MCF 10A (cell line): ENCODE measurements around the gene CCDC27. TPM values are rescaled to one million over a fixed set of nuclear protein-coding genes. Genes with fewer than 3 reads are reported as not detected.

Experiments
- BruUV-seq: library from RNA; stranded (reverse); fragments of 400-500 nt; replicated peaks from 2 replicates; lab custom pipeline; 2021; lab: Mats Ljungman, UMichigan
- CTCF ChIA-PET: fragments of 300-600 bp; sonication (Branson Sonifier 250); formaldehyde crosslinking; extraction: SDS; loops from one replicate; lab custom pipeline; 2021; ENCODE audit warnings: antibody characterized with exemption, inconsistent platforms; lab: Yijun Ruan, JAX
- POLR2A ChIA-PET: fragments of 300-600, 350-650 bp; sonication (Branson Sonifier 250); formaldehyde crosslinking; extraction: SDS; loops from one replicate; lab custom pipeline; 2020; ENCODE audit warnings: antibody characterized with exemption, inconsistent platforms; lab: Yijun Ruan, JAX
- DNase-seq: peaks from one replicate; pipeline ENCODE4 v3.0.0-alpha.2; 2018; ENCODE audit not compliant: unreplicated experiment
- H3K27ac Mint-ChIP-seq: one replicate; pipeline ENCODE4 v1.8.0; 2022; ENCODE audit warnings: mild to moderate bottlenecking, low read depth, mixed read lengths; ENCODE audit not compliant: unreplicated experiment
- H3K27me3 Mint-ChIP-seq: one replicate; pipeline ENCODE4 v1.8.0; 2022; ENCODE audit warnings: mixed read lengths; ENCODE audit not compliant: insufficient read depth, unreplicated experiment
- H3K36me3 Mint-ChIP-seq: one replicate; pipeline ENCODE4 v1.8.0; 2022; ENCODE audit warnings: mild to moderate bottlenecking, moderate library complexity, mixed read lengths; ENCODE audit not compliant: insufficient read depth, unreplicated experiment
- H3K4me1 Mint-ChIP-seq: one replicate; pipeline ENCODE4 v1.8.0; 2022; ENCODE audit warnings: mixed read lengths; ENCODE audit not compliant: insufficient read depth, unreplicated experiment
- H3K4me3 Mint-ChIP-seq: one replicate; pipeline ENCODE4 v1.8.0; 2022; ENCODE audit warnings: mild to moderate bottlenecking, moderate library complexity, mixed read lengths; ENCODE audit not compliant: unreplicated experiment
- H3K9me3 Mint-ChIP-seq: one replicate; pipeline ENCODE4 v1.8.0; 2022; ENCODE audit warnings: mixed read lengths; ENCODE audit not compliant: unreplicated experiment
- intact Hi-C: fragments of 100-400 bp; cut with micrococcal nuclease; formaldehyde crosslinking; loops from 2 replicates; pipeline ENCODE4 v1.14.1; 2022
- total RNA-seq: library from RNA; stranded (reverse); gene quantifications from 2 replicates; pipeline ENCODE4 v1.2.3, GENCODE V29; 2022
- TF ChIP-seq, protein P1 (sequence below): fragments of 200-600 bp; IDR thresholded peaks from one replicate; pipeline ENCODE4 v1.8.0; 2022; ENCODE audit warnings: antibody characterized with exemption, mild to moderate bottlenecking; ENCODE audit not compliant: unreplicated experiment

CCDC27 gene
- total RNA-seq, 1 experiment from 2014 or later = not detected

DNA sequence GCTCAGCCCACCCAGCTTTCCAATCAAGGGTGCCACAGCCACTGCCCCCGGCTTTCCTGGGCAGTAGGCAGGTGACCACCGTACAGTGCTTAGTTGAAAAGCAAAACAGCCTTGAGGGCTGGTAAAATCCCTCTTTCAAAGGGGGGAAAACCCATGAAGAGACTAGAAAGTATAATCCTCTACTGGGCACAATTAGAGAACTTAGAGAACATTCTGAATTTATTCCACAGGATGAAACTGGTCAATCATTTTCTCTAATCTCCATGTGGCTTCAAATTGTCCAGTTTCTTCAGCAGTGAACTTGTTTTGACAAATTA is 59.3 kb downstream of the CCDC27 start:
- H3K36me3 Mint-ChIP-seq = peaks cover 21% of the 10 kb centered on the region
- CTCF ChIA-PET = interaction anchor here (0.6 kb wide), 1 partner anchor 1100 kb away, joined by 3 read pairs; no protein-coding TSS in a partner anchor
- H3K9me3 Mint-ChIP-seq = no peaks in the 10 kb centered on the region
- H3K27me3 Mint-ChIP-seq = no peaks in the 10 kb centered on the region
- no peak overlapping the region for H3K27ac Mint-ChIP-seq
- H3K4me3 Mint-ChIP-seq = no peak overlapping the region
- intact Hi-C loops = no loop called here
- no peaks in the 10 kb centered on the region for H3K4me1 Mint-ChIP-seq
- no peak for DNase-seq
- POLR2A ChIA-PET = no interaction called here
- BruUV-seq = no TSS peak
- TF ChIP-seq, protein P1, sequence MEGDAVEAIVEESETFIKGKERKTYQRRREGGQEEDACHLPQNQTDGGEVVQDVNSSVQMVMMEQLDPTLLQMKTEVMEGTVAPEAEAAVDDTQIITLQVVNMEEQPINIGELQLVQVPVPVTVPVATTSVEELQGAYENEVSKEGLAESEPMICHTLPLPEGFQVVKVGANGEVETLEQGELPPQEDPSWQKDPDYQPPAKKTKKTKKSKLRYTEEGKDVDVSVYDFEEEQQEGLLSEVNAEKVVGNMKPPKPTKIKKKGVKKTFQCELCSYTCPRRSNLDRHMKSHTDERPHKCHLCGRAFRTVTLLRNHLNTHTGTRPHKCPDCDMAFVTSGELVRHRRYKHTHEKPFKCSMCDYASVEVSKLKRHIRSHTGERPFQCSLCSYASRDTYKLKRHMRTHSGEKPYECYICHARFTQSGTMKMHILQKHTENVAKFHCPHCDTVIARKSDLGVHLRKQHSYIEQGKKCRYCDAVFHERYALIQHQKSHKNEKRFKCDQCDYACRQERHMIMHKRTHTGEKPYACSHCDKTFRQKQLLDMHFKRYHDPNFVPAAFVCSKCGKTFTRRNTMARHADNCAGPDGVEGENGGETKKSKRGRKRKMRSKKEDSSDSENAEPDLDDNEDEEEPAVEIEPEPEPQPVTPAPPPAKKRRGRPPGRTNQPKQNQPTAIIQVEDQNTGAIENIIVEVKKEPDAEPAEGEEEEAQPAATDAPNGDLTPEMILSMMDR = no peak

DNA sequence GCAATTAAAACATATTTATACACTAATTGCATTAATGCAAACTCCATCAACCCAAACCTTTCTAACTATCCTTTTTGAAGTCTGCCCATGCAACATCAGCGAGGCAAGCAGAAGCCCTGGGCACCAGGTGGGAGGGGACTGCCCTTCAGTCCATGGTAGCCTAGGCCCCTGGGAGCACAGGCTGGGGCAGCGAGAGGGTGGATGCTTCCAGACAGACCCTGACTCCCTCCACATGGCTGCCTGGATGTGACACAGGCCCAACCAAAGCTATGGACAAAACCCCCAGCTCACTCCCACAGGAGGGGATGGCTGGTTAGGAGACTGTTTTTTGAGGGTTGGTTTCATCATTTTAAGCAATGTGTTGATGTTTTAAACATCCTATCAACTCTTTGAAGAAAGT is 61.8 kb downstream of the CCDC27 start:
- H3K9me3 Mint-ChIP-seq = no peaks in the 10 kb centered on the region
- no peaks in the 10 kb centered on the region for H3K4me1 Mint-ChIP-seq
- TF ChIP-seq, protein P1 = no peak
- DNase-seq = no peak
- H3K36me3 Mint-ChIP-seq = peaks cover 21% of the 10 kb centered on the region
- POLR2A ChIA-PET = no interaction called here
- no peak overlapping the region for H3K4me3 Mint-ChIP-seq
- CTCF ChIA-PET = no interaction called here
- BruUV-seq = no TSS peak
- H3K27me3 Mint-ChIP-seq = no peaks in the 10 kb centered on the region
- H3K27ac Mint-ChIP-seq = no peak overlapping the region
- intact Hi-C loops = no loop called here

DNA sequence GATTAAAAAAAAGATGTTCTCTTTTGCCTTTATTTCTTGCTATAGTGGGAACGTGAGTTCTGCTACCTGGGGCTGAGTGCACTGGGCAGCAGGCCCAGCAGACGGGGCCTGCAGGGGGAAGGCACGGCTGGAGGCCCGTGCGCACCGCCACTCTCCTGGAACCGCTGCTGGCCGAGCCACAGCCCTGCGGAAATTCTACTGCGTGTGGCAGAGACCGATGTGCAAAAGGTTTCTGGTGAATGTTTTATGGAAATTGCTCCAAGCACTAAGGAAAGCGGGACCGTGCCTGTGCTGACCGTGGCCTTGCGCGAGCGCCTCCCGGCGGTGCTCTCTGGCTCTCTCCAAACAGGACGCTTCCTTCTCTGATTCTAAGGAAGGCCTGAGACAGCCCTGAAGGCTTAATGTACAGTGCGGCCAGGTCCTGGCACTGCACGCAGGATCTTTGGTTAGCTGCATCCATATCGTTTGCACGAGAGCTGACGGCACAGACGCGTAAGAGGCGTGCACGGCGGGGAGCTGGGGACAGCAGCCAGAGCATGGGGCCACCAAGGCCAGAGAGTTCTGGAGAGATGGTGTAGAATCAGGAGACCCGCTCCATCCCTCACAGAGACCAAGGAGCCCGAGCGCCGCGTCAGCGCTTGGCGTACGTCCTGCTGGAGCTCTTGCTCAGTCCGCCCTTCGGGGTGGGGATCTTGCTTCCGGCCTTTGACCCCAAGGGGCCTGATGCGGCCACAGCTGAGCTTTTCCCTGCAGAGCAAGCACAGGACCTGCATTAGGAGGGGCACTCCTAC is 62.7 kb downstream of the CCDC27 start:
- DNase-seq = no peak
- Mint-ChIP-seq H3K9me3 (no peaks in the 10 kb centered on the region), H3K27ac (no peak overlapping the region), H3K27me3 (no peaks in the 10 kb centered on the region), H3K4me1 (no peaks in the 10 kb centered on the region), H3K36me3 (peaks cover 22% of the 10 kb centered on the region), H3K4me3 (no peak overlapping the region)
- TF ChIP-seq, protein P1 = no peak
- ChIA-PET CTCF (interaction anchor here (0.7 kb wide), 1 partner anchor 31 kb away, joined by 3 read pairs; no protein-coding TSS in a partner anchor), POLR2A (no interaction called here)
- TSS peak; percentile 30 for BruUV-seq
- intact Hi-C loops = no loop called here

DNA sequence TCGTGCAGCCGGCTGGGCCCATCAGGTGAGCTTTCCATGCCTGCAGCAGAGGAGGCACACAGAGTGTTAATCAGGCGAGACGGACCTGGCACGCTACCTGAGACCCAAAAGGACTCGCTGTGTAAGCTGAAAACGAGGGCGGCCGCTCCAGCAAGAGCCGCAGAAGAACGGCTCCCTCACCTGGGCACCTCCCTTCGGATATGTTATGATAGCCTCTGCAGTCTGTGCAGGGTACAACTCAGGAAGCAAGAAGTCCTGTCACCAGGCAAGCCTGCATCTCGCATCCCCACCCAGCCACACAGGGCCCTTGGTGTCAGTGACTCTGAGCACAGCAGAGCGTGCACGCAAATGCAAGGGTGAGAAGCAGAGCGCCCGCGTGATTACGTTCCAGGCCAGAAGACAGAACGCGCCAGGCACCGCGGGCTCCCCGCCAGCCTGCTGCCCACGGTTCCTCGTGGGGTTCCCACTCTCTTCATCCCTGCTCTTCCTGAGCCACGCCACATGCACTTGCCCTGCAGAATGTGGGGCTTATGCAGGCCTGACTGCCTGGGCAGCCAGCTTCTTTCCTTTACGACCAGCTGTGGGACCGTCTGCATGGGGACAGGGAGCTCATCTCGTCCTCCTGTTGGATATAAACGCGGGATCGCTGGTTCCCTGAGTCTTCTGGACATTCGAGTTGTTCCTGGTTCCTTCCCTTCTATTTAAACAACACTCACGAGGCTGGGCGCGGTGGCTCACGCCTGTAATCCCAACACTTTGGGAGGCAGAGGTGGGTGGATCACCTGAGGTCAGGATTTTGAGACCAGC is 64.3 kb downstream of the CCDC27 start:
- H3K9me3 Mint-ChIP-seq = no peaks in the 10 kb centered on the region
- TF ChIP-seq, protein P1 = no peak
- no peaks in the 10 kb centered on the region for H3K27me3 Mint-ChIP-seq
- no peak overlapping the region for H3K4me3 Mint-ChIP-seq
- CTCF ChIA-PET = no interaction called here
- no peak overlapping the region for H3K27ac Mint-ChIP-seq
- no peaks in the 10 kb centered on the region for H3K4me1 Mint-ChIP-seq
- intact Hi-C loops = no loop called here
- DNase-seq = no peak
- POLR2A ChIA-PET = no interaction called here
- BruUV-seq = no TSS peak
- H3K36me3 Mint-ChIP-seq = peaks cover 33% of the 10 kb centered on the region
